Measurements from ENCODE around the gene SH2D2A. TPM values are rescaled to one million over a fixed set of nuclear protein-coding genes. Genes with fewer than 3 reads are reported as not detected.

SH2D2A gene
- 1.4 TPM for total RNA-seq

DNA sequence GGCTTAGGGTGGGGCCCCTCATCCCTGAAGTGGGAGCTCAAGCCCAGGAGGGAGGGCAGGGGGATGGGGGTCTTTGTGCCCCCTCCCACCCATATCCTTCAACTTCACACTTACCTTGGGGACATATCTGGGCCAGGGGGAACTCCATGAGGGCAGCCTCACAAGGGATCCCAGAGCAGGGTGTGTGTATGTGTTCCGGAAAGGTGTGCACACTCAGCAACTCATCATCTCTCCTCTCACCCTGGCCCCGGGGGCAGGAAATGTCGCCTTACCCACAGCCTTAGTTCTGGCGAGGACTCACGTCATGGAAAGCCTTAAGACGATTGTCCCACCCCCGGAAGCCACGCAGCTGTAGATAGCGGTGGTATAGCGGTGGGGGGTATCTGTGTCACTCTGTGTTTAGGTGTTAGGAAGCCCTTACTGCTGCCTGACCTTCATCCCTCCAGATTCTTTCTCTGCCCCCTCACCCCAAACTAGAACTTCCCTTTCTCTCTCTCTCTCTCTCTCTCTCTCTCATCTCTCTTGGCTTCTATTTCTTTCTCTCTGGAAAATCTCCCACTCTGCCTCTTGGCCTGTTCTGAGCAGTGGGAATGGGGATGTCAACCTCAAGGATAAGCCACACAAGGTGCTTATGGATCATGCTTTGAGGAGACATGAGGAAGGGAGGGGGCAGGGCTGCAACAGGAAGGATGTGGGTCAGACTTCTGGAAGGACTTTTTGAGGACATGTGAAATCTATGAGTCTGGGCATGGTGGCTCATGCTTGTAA is at the start of gene SH2D2A:
TSS of gene SH2D2A (minus strand) at position 288 of the 768 bp plus-strand sequence. CDS start at position 148, 140 bp downstream.
- peak; percentile 64 for ATAC-seq

DNA sequence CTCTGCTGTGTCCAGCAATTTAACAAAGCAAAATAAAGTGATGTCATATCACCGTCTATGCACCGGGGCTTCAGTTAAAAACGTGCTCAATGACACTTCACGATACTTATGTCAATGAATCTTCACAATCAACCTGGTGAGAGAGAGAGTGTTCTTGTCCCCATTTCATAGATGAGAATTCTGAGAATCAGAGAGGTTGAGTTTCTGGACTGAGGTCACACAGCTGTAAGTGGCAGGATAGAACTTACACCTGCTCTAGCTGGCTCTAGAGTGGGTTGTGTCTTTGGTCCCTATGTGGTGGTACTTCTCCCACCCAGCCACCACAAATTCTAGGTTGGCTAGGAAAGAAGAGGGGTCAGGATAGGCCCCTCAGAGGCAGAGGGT is 49.2 kb upstream of the SH2D2A start:
- no peak for ATAC-seq

GRCh38 chr1:156865258-156865657 is 48.6 kb upstream of the SH2D2A start:
- ATAC-seq, result no peak

DNA sequence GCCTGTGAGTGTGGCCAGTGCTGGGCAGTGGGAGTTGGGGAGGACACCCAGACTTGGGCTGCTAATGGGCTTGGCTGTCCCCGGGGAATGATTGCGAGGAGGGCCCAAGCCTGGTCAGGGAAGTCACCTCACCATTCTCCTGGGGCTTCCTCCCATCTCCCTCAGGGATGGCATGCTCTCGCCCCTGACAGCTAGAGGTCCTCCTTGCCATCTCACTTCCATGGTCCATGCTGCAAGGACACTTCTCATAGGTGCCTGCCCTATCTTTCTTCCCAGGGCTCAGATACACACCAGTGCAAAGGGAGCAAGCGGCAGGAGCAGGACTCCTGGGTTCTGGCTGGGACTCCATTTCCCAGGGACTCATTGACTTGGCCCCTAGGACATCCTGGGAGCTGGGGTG is 48.1 kb upstream of the SH2D2A start:
- ATAC-seq, result no peak

DNA sequence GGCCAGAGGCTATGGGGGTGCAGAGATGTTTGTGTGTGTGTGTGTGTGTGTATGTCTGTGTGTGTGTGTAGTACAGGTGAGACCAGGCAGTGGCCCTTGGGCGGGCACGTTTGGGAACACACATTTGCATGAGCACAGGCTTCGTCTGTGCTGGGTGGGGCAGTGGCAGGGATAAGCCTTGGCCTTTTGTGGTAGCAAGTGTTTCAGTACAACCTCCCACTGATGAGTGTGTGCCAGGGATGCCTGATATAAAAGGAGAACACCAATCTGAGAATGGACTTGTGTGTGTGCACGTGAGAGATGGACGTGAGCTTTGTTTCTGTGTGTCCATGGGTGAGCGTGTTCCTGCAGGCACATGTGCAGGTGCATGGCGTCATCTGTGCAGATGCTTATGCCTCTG is 47.0 kb upstream of the SH2D2A start:
- ATAC-seq, result no peak

DNA sequence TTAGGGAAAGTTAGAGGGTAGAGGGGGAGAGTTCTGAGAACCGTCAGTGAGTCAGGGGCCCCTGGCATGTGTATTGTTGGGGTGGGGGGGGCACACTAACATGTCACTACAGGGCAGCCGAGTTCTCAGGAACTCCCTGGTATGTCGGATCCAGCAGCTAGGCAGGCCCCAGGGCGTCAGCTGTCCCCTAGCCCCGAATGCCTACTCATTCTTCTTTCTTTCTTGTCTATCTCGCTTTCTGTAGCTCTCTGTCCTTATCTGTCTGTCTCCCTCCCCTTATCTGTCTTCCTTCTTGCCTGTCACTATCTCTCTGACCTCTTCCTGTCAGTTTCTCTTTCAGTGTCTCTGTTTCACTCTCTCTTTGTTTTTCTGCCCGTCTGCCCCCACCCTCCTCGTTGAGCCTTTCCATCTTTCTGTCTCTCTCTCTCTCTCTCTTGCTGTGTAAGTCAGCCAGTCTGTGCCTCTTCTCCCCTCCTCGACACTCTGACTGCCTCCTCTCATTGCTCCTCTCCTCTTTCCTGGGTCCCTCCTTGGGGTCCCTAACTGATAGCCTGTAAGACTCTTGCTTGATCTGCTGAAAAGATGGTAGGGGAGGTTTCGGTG is 46.5 kb upstream of the SH2D2A start:
- no peak for ATAC-seq

- ATAC-seq, result no peak
Measured at GRCh38 chr1:156862584-156862983, 45.9 kb upstream of the SH2D2A start.

- ATAC-seq, result peak; percentile 17
Measured at GRCh38 chr1:156860628-156861423, 44.2 kb upstream of the SH2D2A start, which contains the start of gene NTRK1. NTRK1 (plus strand) TSS chr1:156860865; CDS start chr1:156860935, 70 bp downstream.

- peak; percentile 34 for ATAC-seq
Measured at GRCh38 chr1:156860113-156860627, 43.5 kb upstream of the SH2D2A start.

DNA sequence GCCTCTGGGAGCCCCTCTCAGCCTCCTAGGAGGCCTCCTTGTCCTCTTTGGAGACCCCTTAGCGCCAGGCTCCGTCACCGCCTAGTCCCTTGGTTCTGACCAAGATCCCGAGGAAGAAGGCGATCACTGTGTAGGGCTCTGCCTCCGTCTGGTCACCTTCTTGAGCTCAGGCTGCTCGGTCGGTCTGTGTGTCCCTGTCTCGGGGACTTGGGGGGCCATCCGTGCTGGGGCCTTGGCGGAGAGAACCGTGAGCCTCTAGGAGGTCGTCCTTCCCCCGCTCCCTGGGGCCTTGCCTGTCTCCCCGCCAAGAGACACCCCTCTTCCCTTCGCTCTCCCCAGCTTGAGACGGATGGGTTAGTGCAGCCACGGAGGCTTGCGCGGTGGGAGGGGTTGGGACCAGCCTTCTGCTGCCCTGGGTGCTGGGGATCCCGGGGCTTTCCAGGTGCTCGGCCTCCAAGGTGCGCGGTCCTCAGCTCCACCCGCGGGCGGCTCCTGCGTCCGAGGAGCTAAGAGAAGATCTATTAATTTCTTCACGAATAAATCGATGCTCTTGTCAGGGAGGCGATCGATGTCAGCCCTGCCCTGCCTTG is 43.0 kb upstream of the SH2D2A start:
- no peak for ATAC-seq

DNA sequence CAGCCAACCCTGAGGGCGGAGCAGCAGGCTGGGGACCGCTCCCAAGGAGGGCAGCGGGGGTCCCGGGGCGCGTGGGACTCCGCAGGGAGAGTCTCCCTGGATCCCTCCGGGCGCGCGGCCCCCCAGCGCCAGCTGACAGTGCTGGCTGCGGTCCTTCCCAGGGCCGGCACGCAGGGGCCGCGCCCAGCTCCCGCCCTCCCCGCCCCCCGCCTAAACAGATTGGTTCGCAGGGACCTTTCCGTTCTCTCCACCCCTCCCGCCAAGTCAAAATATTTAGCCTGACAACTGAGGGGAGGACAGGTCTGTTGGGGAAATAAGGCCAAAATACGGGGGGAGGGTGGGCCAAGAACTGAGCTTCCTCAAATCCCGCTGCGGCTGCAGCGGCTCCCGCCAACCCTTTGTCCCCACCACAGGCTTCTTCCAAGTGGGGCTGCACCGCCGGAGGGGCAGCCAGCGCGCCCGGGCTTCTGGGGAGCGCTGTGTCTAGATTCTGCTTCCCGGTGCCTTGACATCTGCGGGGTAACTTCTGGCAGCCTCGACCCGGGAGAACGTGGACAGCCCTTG is 42.4 kb upstream of the SH2D2A start, which contains the start of gene INSRR:
TSS of gene INSRR (minus strand) at position 159 of the 564 bp plus-strand sequence. CDS start 496 bp downstream, outside the sequence.
- no peak for ATAC-seq

- no peak for ATAC-seq
Measured at GRCh38 chr1:156858555-156858956, 41.9 kb upstream of the SH2D2A start.

- ATAC-seq, result no peak
Measured at GRCh38 chr1:156857532-156857931, 40.9 kb upstream of the SH2D2A start.

- no peak for ATAC-seq
Measured at GRCh38 chr1:156856282-156856785, 39.7 kb upstream of the SH2D2A start.

- ATAC-seq, result no peak
Measured at GRCh38 chr1:156854634-156855033, 38.0 kb upstream of the SH2D2A start.

- ATAC-seq, result no peak
Measured at GRCh38 chr1:156853761-156854160, 37.1 kb upstream of the SH2D2A start.

DNA sequence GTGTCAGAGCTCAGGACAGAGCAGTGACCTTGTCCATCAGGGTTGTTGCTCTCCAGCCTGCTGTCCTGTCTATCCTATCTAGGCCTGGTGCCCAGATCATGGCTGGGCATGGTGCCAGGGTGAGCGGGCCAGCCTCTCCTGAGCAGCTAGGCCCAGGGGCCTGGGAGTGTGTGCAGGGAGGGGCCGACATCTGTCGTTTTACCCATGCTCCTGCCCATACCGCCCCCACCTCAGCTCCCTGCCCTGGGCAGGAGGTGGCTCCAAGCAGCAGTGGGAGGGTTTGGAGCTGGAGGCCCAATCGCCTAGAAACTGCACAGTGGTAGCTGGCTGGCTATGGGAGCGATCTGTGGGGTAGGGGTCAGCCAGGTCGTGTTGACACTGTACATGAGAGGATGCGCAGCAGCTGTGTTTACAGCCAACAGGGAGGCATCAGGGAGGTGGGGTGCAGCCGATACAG is 35.8 kb upstream of the SH2D2A start:
- ATAC-seq, result no peak

DNA sequence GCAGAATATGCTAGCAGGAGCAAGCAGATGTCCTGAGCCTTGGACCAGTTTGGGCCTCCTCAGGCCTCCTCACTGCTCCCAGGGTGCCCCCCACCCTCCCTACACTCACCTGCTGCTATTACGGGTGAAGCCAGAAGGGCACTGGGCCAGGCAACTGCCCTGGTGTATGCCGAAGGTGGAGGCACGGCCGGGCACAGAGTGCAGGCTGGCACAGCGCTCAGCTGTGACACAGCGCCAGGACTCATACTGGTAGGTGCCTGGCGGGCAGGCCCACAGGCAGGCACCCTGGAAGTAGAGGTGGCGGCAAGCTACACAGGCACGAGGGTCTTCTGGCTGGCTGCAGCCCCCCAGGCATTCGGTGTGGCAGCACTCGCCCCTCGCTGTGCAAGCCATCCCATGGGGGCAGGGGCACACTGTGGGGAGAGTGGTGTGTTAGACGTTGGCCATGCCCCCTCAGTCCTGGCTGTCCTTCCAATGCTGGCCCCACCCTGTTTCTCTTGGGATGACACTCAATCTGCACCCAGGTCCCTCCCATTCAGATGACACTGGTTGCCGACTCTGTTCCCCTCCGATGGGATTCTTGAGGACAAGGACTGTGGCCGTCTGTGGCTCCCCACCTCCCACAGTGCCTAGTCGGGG is 35.2 kb upstream of the SH2D2A start:
- ATAC-seq, result no peak

- ATAC-seq, result no peak
Measured at GRCh38 chr1:156849151-156849496, 32.5 kb upstream of the SH2D2A start.

DNA sequence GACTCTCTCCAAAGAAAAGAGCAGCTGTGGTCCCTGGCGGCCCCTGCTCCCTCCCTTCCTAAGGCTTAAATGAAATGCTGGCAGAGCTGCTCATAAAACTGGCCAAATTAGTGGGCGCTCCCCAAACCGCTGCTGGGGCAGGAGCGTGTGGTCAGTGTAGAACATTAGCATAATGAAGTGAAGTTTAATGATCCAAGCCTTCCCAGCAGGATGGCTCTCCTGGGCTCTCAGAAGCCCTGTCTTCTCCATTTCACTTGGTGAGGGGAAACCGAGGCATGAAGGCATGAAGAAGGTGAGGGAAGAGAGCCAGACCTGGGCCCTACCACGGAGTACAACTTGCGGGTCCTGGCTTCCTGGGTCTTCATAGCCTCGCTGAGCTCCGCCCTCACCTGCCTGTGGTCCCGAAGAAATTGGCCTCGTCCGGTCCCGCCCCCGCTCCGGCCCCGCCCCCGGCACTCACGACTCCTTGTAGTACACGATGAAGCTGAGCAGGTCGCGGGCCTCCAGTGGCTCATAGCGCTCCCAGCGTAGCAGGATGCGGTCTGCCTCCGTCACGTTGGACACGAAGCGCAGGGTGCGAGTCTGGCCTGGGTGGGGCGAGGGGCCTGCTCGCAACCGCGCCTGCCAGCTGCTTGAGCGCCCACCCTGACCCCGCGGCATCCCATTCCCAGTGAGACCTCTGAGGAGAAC is 32.0 kb upstream of the SH2D2A start:
- peak; percentile 13 for ATAC-seq
